Airway epithelial cell (primary cell): Measurements from ENCODE around the gene RUSF1. TPM values are rescaled to one million over a fixed set of nuclear protein-coding genes. Genes with fewer than 3 reads are reported as not detected.

Experiments used
- total RNA-seq: library from RNA; depleted of rRNA; stranded (reverse); fragments of >200 nt; gene quantifications from 2 replicates; pipeline ENCODE4 v1.2.3, GENCODE V29; 2015

Gene RUSF1
- total RNA-seq, result 22.8 and 33.1 TPM in 2 replicates

GRCh38 chr16:31507929-31508705 lies at the start of gene RUSF1:
RUSF1 (minus strand) TSS chr16:31508391; CDS start chr16:31508373, 18 bp downstream.

DNA sequence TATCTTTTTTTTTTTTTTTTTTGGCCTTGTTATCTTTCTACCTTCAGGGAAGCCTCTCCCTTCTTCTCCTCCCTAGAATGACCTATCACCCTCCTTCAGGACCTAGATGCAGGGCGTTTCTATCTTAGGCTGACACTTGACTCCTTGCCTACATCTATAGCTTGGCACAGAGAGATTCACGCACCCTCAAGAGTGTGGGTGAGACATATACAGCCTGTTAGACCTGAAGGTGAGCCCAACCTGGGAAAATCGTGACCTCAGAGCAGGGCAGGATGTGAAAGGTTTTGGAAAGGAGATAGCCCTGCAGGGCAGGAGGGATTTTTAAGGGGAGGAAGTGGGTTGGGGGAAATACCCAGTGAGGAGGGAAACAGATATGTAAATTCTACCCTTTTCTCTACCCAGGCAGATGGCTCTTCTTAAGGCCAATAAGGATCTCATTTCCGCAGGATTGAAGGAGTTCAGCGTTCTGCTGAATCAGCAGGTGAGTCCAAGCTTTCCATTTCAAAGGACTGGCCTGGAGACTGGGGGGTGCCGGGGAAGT lies 19.6 kb upstream of the RUSF1 start, which contains the start of gene AHSP:
Gene AHSP, plus strand, starts transcription at position 167 of the 541 bp plus-strand sequence. Its CDS starts 240 bp downstream, at position 407.

DNA sequence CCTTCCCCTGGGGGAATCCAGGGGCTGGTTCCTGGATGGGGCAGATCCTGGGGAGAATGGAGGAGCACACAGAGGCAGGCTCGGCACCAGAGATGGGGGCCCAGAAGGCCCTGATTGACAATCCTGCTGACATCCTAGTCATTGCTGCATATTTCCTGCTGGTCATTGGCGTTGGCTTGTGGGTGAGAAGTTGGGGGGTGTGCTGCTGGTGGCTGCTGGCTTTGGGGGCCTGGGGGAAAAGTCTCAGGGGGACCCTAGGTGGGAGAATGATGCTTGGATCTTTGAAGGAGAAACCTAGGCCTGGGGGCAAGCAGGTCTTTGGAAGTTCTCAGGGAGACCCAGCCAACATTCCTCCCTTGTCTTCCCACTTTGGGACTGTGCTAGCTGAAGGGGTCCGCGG lies 25.1 kb downstream of the RUSF1 start, which contains the start of gene SLC5A2:
Gene SLC5A2, plus strand, starts transcription at position 43 of the 400 bp plus-strand sequence. Its CDS starts 14 bp downstream, at position 57.

GRCh38 chr16:31471875-31472708 lies 36.1 kb downstream of the RUSF1 start, which contains the start of gene TGFB1I1:
TGFB1I1 (plus strand) TSS chr16:31472152; CDS start chr16:31472189, 37 bp downstream.

GRCh38 chr16:31458844-31459686 lies 49.1 kb downstream of the RUSF1 start, which contains the start of gene ARMC5:
ARMC5 (plus strand) TSS chr16:31459501; CDS start chr16:31459525, 24 bp downstream.

Other genes with a start within 250 kb of the RUSF1 start
- gene ITGAM, start 248.4 kb downstream of the RUSF1 start, total RNA-seq, result 0.07 TPM in 1 of 2 replicates, not detected in the other
- gene ITGAX, start 153.2 kb downstream of the RUSF1 start, total RNA-seq, result not detected in 2 replicates
- gene ITGAD, start 115.1 kb downstream of the RUSF1 start, total RNA-seq, result not detected in 2 replicates
- not detected in 2 replicates for gene COX6A2, start 80.0 kb downstream of the RUSF1 start, total RNA-seq
- 0.28 TPM in 1 of 2 replicates, not detected in the other for gene ZNF843, start 65.6 kb downstream of the RUSF1 start, total RNA-seq
- gene ARMC5, start 48.9 kb downstream of the RUSF1 start, total RNA-seq, result 9.6 and 16.3 TPM in 2 replicates
- 13.1 and 16.9 TPM in 2 replicates for gene TGFB1I1, start 36.2 kb downstream of the RUSF1 start, total RNA-seq
- gene SLC5A2, start 25.3 kb downstream of the RUSF1 start, total RNA-seq, result 0.14 TPM in 1 of 2 replicates, not detected in the other
- gene AHSP, start 19.5 kb upstream of the RUSF1 start, total RNA-seq, result not detected in 2 replicates